GM12864 (cell line): ENCODE measurements around the gene NBL1.

Experiments used
- DNase-seq: peaks from one replicate; pipeline ENCODE4 v3.0.0-alpha.2; 2011; ENCODE audit warnings: low read depth
- H3K4me3 ChIP-seq: 2 replicates; pipeline ENCODE4 v1.5.1; 2011; ENCODE audit warnings: mild to moderate bottlenecking, low read depth, low read length, control low read depth
- CTCF ChIP-seq: IDR thresholded peaks from 2 replicates; pipeline ENCODE4 v1.5.1; 2011; ENCODE audit warnings: low read depth, mild to moderate bottlenecking, moderate library complexity, low read length, control low read depth, inconsistent platforms; ENCODE audit errors: missing control alignments

The NBL1 gene

GRCh38 chr1:19615438-19615837, 28.7 kb upstream of the NBL1 start:
- TF ChIP-seq CTCF: no peak

GRCh38 chr1:19616489-19616888, 27.6 kb upstream of the NBL1 start:
- DNase-seq: no peak
- no peak for TF ChIP-seq CTCF
- no peak overlapping the region for H3K4me3 ChIP-seq

More at GRCh38 chr1:19615438-19615837, 28.7 kb upstream of the NBL1 start:
- H3K4me3 ChIP-seq: no peak overlapping the region
- DNase-seq: no peak

- no peak for TF ChIP-seq CTCF
- no peak for DNase-seq
- no peak overlapping the region for H3K4me3 ChIP-seq
Measured at GRCh38 chr1:19617376-19617775, 26.7 kb upstream of the NBL1 start.

- no peak for DNase-seq
- no peak for TF ChIP-seq CTCF
- H3K4me3 ChIP-seq: no peak overlapping the region
Measured at GRCh38 chr1:19618428-19618827, 25.7 kb upstream of the NBL1 start.

- no peak for DNase-seq
- TF ChIP-seq CTCF: no peak
- H3K4me3 ChIP-seq: no peak overlapping the region
Measured at GRCh38 chr1:19619697-19620384, 24.3 kb upstream of the NBL1 start.

GRCh38 chr1:19620786-19621185, 23.3 kb upstream of the NBL1 start:
- no peak for DNase-seq
- no peak for TF ChIP-seq CTCF
- no peak overlapping the region for H3K4me3 ChIP-seq
